Colon (tissue), 2 donors: Measurements from ENCODE around the gene LRMDA.

Experiments used
- FAIRE-seq: peaks from 2 replicates; lab custom pipeline; 2012; peaks lifted over from hg19 to GRCh38; lab: Jason Lieb, UNC
- donor health status: control.
- donor health status: control.

Gene LRMDA

GRCh38 chr10:75876710-75877109, 445.3 kb downstream of the LRMDA start:
- no peak for FAIRE-seq

GRCh38 chr10:75877877-75878276, 446.5 kb downstream of the LRMDA start:
- no peak for FAIRE-seq

GRCh38 chr10:75878586-75878985, 447.2 kb downstream of the LRMDA start:
- no peak for FAIRE-seq

GRCh38 chr10:75880031-75880775, 448.8 kb downstream of the LRMDA start:
- FAIRE-seq: no peak

GRCh38 chr10:75883081-75884072, 452.0 kb downstream of the LRMDA start:
- no peak for FAIRE-seq

GRCh38 chr10:75884808-75885207, 453.4 kb downstream of the LRMDA start:
- no peak for FAIRE-seq

- FAIRE-seq: no peak
Observed at GRCh38 chr10:75887369-75887768, 455.9 kb downstream of the LRMDA start.

- FAIRE-seq: no peak
Observed at GRCh38 chr10:75887992-75888680, 456.7 kb downstream of the LRMDA start.

- no peak for FAIRE-seq
Observed at GRCh38 chr10:75889051-75889450, 457.6 kb downstream of the LRMDA start.

- no peak for FAIRE-seq
Observed at GRCh38 chr10:75894761-75895160, 463.3 kb downstream of the LRMDA start.

- no peak for FAIRE-seq
Observed at GRCh38 chr10:75895259-75895658, 463.8 kb downstream of the LRMDA start.

GRCh38 chr10:75899816-75900390, 468.5 kb downstream of the LRMDA start:
- no peak for FAIRE-seq

- FAIRE-seq: no peak
Observed at GRCh38 chr10:75902816-75903215, 471.4 kb downstream of the LRMDA start.

- FAIRE-seq: no peak
Observed at GRCh38 chr10:75904499-75905283, 473.3 kb downstream of the LRMDA start.

- no peak for FAIRE-seq
Observed at GRCh38 chr10:75905490-75905889, 474.1 kb downstream of the LRMDA start.

- no peak for FAIRE-seq
Observed at GRCh38 chr10:75910032-75910431, 478.6 kb downstream of the LRMDA start.

- FAIRE-seq: no peak
Observed at GRCh38 chr10:75911426-75911825, 480.0 kb downstream of the LRMDA start.

GRCh38 chr10:75916906-75917305, 485.5 kb downstream of the LRMDA start:
- no peak for FAIRE-seq

- FAIRE-seq: no peak
Observed at GRCh38 chr10:75919913-75920312, 488.5 kb downstream of the LRMDA start.

GRCh38 chr10:75922435-75922834, 491.0 kb downstream of the LRMDA start:
- FAIRE-seq: no peak

- FAIRE-seq: no peak
Observed at GRCh38 chr10:75924309-75924902, 493.0 kb downstream of the LRMDA start.
